ENCODE results near the gene ZBTB40.

ZBTB40 gene

GRCh38 chr1:22410401-22410800, 41.2 kb upstream of the ZBTB40 start:
- TF ChIP-seq CTCF (IDR thresholded peaks at IDR 0.05; ENCODE audit: low read depth, low read length, missing control alignments) = no peak
- DNase-seq (ENCODE audit: low read depth) = no peak
- H3K4me3 ChIP-seq (ENCODE audit: low read depth, low read length) = no peak overlapping the region

- no peak overlapping the region for H3K4me3 ChIP-seq (ENCODE audit: low read depth, low read length)
- DNase-seq (ENCODE audit: low read depth) = no peak
- TF ChIP-seq CTCF (IDR thresholded peaks at IDR 0.05; ENCODE audit: low read depth, low read length, missing control alignments) = no peak
These were observed 40.6 kb upstream of the ZBTB40 start for GRCh38 chr1:22410928-22411495.

- no peak for DNase-seq (ENCODE audit: low read depth)
- H3K4me3 ChIP-seq (ENCODE audit: low read depth, low read length) = no peak overlapping the region
- TF ChIP-seq CTCF (IDR thresholded peaks at IDR 0.05; ENCODE audit: low read depth, low read length, missing control alignments) = no peak
These were observed 40.1 kb upstream of the ZBTB40 start for GRCh38 chr1:22411589-22411988.

- DNase-seq (ENCODE audit: low read depth) = no peak
- no peak overlapping the region for H3K4me3 ChIP-seq (ENCODE audit: low read depth, low read length)
- no peak for TF ChIP-seq CTCF (IDR thresholded peaks at IDR 0.05; ENCODE audit: low read depth, low read length, missing control alignments)
These were observed 38.5 kb upstream of the ZBTB40 start for GRCh38 chr1:22412932-22413727.

- no peak for TF ChIP-seq CTCF (IDR thresholded peaks at IDR 0.05; ENCODE audit: low read depth, low read length, missing control alignments)
- no peak overlapping the region for H3K4me3 ChIP-seq (ENCODE audit: low read depth, low read length)
- no peak for DNase-seq (ENCODE audit: low read depth)
These were observed 37.9 kb upstream of the ZBTB40 start for GRCh38 chr1:22413799-22414198.

- no peak for TF ChIP-seq CTCF (IDR thresholded peaks at IDR 0.05; ENCODE audit: low read depth, low read length, missing control alignments)
- no peak overlapping the region for H3K4me3 ChIP-seq (ENCODE audit: low read depth, low read length)
- no peak for DNase-seq (ENCODE audit: low read depth)
These were observed 37.4 kb upstream of the ZBTB40 start for GRCh38 chr1:22414244-22414751.
